ENCODE measurements around the gene BROX.

DNA sequence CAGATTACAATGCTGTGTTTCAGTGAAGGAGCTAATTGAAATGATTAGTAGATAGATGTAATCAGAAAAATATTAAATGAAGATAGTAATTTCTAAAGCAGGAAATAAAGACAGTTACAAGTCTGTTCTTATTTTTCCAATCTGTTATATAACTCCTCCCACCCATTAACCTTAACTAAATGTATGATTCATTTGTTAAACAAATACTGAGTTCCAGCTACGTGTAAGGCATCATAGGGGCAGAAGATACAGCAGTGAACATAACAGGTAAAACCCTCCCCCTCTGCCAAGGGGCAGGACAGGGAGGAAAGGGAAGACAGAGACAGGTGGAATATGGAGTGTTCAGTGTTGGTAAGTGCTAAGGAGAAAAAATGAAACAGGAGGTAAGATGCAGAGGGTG, 24.6 kb downstream of the BROX start, which contains the start of gene FAM177B:
- TF ChIP-seq NFYB (IDR thresholded peaks at IDR 0.05; ENCODE audit: insufficient read depth, low read depth, low read length), result no peak
- TF ChIP-seq TARDBP (IDR thresholded peaks at IDR 0.05; ENCODE audit: borderline replicate concordance), result no peak
- no peak for TF ChIP-seq POLR2AphosphoS5 (IDR thresholded peaks at IDR 0.05; ENCODE audit: low read length)
- no peak for TF ChIP-seq JUNB (IDR thresholded peaks at IDR 0.05)
- no peak for TF ChIP-seq CBFB (IDR thresholded peaks at IDR 0.05; ENCODE audit: low read depth)
- TF ChIP-seq TCF12 (IDR thresholded peaks at IDR 0.05; ENCODE audit: low read depth, low read length), result no peak
- TF ChIP-seq ETV6 (conservative IDR thresholded peaks at IDR 0.05 in 1 of 2, IDR thresholded peaks at IDR 0.05 in 1 of 2; ENCODE audit: borderline replicate concordance in 1 of 2, low read depth in 1 of 2), result no peak
- TF ChIP-seq, protein P1, sequence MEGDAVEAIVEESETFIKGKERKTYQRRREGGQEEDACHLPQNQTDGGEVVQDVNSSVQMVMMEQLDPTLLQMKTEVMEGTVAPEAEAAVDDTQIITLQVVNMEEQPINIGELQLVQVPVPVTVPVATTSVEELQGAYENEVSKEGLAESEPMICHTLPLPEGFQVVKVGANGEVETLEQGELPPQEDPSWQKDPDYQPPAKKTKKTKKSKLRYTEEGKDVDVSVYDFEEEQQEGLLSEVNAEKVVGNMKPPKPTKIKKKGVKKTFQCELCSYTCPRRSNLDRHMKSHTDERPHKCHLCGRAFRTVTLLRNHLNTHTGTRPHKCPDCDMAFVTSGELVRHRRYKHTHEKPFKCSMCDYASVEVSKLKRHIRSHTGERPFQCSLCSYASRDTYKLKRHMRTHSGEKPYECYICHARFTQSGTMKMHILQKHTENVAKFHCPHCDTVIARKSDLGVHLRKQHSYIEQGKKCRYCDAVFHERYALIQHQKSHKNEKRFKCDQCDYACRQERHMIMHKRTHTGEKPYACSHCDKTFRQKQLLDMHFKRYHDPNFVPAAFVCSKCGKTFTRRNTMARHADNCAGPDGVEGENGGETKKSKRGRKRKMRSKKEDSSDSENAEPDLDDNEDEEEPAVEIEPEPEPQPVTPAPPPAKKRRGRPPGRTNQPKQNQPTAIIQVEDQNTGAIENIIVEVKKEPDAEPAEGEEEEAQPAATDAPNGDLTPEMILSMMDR (IDR thresholded peaks at IDR 0.05 in 2 of 3, conservative IDR thresholded peaks at IDR 0.05 in 1 of 3; ENCODE audit: control insufficient read depth in 2 of 3, extremely low read depth in 1 of 3, insufficient read depth in 1 of 3, low read depth in 3 of 3, low read length in 3 of 3), result no peak
- TF ChIP-seq SUZ12 (IDR thresholded peaks at IDR 0.05; ENCODE audit: unreplicated experiment), result no peak
- no peak for TF ChIP-seq RELA (IDR thresholded peaks at IDR 0.05; ENCODE audit: borderline replicate concordance, partially characterized antibody)
